Body of pancreas (tissue), 4 donors: Measurements from ENCODE around the gene INAFM2. TPM values are rescaled to one million over a fixed set of nuclear protein-coding genes. Genes with fewer than 3 reads are reported as not detected.

ENCODE experiments used
- ATAC-seq: fragments of 150-250 bp; one replicate; pipeline ENCODE4 v1.9.1; 2016
- DNase-seq, 4 donors: peaks; one replicate each; pipeline ENCODE4 v3.0.0-alpha.2; 2019
- H3K27ac ChIP-seq, 4 donors: fragments of 200-600 bp; sonication (generic); 1 replicate in 3 of 4; 2 replicates in 1 of 4; pipeline versions ENCODE4 v1.5.1 to v1.6.1; 2016 to 2019; ENCODE audit warnings: mild to moderate bottlenecking in 1 of 4, mixed read lengths in 1 of 4, moderate library complexity in 1 of 4
- H3K27me3 ChIP-seq, 2 donors: fragments of 200-600 bp; sonication (generic); one replicate each; pipeline ENCODE4 v1.6.0; 2016; ENCODE audit warnings: mild to moderate bottlenecking in 1 of 2
- H3K36me3 ChIP-seq, 2 donors: fragments of 200-600 bp; sonication (generic); replicated peaks in 1 of 2; 2 replicates each; pipeline ENCODE4 v1.5.1; 2016; ENCODE audit warnings: low read depth in 2 of 2; ENCODE audit not compliant: insufficient read depth in 1 of 2
- H3K4me1 ChIP-seq: fragments of 200-600 bp; sonication (generic); one replicate; pipeline ENCODE4 v1.6.0; 2016
- H3K4me3 ChIP-seq, 2 donors: fragments of 200-600 bp; sonication (generic); 1 replicate in 1 of 2; 2 replicates in 1 of 2; pipeline ENCODE4 v1.5.1; 2016 to 2019
- H3K9me3 ChIP-seq, 3 donors: fragments of 200-600 bp; sonication (generic); 1 replicate in 2 of 3; 2 replicates in 1 of 3; pipeline ENCODE4 v1.5.1; 2016
- CTCF ChIP-seq, 7 experiments: fragments of 450-650 bp in 4 of 7; fragments of 200-600 bp in 3 of 7; sonication (generic) in 3 of 7; IDR thresholded peaks; one replicate each; pipeline ENCODE4 v1.5.1; 2016 to 2019; ENCODE audit warnings: antibody characterized with exemption in 7 of 7
- POLR2A ChIP-seq, 3 donors: fragments of 450-650 bp; IDR thresholded peaks; one replicate each; pipeline ENCODE4 v1.6.1; 2016; ENCODE audit warnings: antibody characterized with exemption in 3 of 3, mild to moderate bottlenecking in 2 of 3
- WGBS, 2 donors: methylation state at CpG; one replicate each; pipeline ENCODE4 v1.1.5; 2017; 5-methylcytosine and 5-hydroxymethylcytosine counted together
- intact Hi-C: fragments of 100-400 bp; cut with DNase I; formaldehyde crosslinking; loops from one replicate; pipeline ENCODE4 v1.15.1; 2023
- total RNA-seq, 2 donors: library from RNA; depleted of rRNA; stranded (reverse); fragments of >200 nt; gene quantifications; one replicate each; pipeline ENCODE4 v1.1.0, GENCODE V29; 2016

Gene INAFM2
- total RNA-seq, 2 donors from 2014 or later: 8.8 to 22.4 TPM

GRCh38 chr15:40348474-40348870 is 25.0 kb downstream of the INAFM2 start:
- intact Hi-C loops: no loop called here
- 70 to 75% methylated on average over 5 of the region's 5 CpGs for WGBS, 2 donors
- no peak overlapping the region for H3K27ac ChIP-seq
- ATAC-seq (no peak), DNase-seq (no peak)
- no peaks in the 10 kb centered on the region for H3K27me3 ChIP-seq
- peaks cover 6% of the 10 kb centered on the region for H3K4me1 ChIP-seq
- H3K4me3 ChIP-seq: no peak overlapping the region
- no peaks in the 10 kb centered on the region for H3K9me3 ChIP-seq
- no peak for TF ChIP-seq CTCF (IDR thresholded peaks at IDR 0.05)
- no peak for TF ChIP-seq POLR2A (IDR thresholded peaks at IDR 0.05)
- no peaks in the 10 kb centered on the region for H3K36me3 ChIP-seq

GRCh38 chr15:40349163-40349562 is 25.7 kb downstream of the INAFM2 start:
- ATAC-seq (no peak), DNase-seq (no peak)
- no peak overlapping the region for H3K27ac ChIP-seq
- no peaks in the 10 kb centered on the region for H3K36me3 ChIP-seq
- H3K4me3 ChIP-seq: no peak overlapping the region
- H3K27me3 ChIP-seq: no peaks in the 10 kb centered on the region
- intact Hi-C loops: no loop called here
- peaks cover 6% of the 10 kb centered on the region for H3K4me1 ChIP-seq
- no peaks in the 10 kb centered on the region for H3K9me3 ChIP-seq
- TF ChIP-seq CTCF (IDR thresholded peaks at IDR 0.05) (no peak), POLR2A (IDR thresholded peaks at IDR 0.05) (no peak)
- WGBS, 2 donors: 81 to 86% methylated on average over 5 of the region's 5 CpGs

GRCh38 chr15:40352281-40352901 is 28.9 kb downstream of the INAFM2 start:
- Histone ChIP-seq H3K36me3 (no peaks in the 10 kb centered on the region), H3K4me3 (no peak overlapping the region), H3K27ac (no peak overlapping the region), H3K4me1 (peaks cover 2% of the 10 kb centered on the region), H3K27me3 (no peaks in the 10 kb centered on the region), H3K9me3 (no peaks in the 10 kb centered on the region)
- intact Hi-C loops: loop anchor here (5.0 kb wide), 1 partner anchor 75 kb away; no protein-coding TSS in a partner anchor
- DNase-seq (no peak), ATAC-seq (no peak)
- 85 to 94% methylated on average over 7 of the region's 7 CpGs for WGBS, 2 donors
- TF ChIP-seq CTCF (IDR thresholded peaks at IDR 0.05) (no peak), POLR2A (IDR thresholded peaks at IDR 0.05) (no peak)

GRCh38 chr15:40353697-40354096 is 30.2 kb downstream of the INAFM2 start:
- intact Hi-C loops: loop anchor here (5.0 kb wide), 1 partner anchor 74 kb away; no protein-coding TSS in a partner anchor

More at GRCh38 chr15:40353697-40354096, 30.2 kb downstream of the INAFM2 start:
- DNase-seq (no peak), ATAC-seq (no peak)
- Histone ChIP-seq H3K4me1 (peaks cover 12% of the 10 kb centered on the region), H3K4me3 (no peak overlapping the region), H3K27ac (no peak overlapping the region), H3K9me3 (no peaks in the 10 kb centered on the region), H3K36me3 (no peaks in the 10 kb centered on the region), H3K27me3 (no peaks in the 10 kb centered on the region)
- no peak for TF ChIP-seq POLR2A (IDR thresholded peaks at IDR 0.05)
- no peak for TF ChIP-seq CTCF (IDR thresholded peaks at IDR 0.05)
- 54 to 60% methylated on average over 5 of the region's 5 CpGs for WGBS, 2 donors
